NT2/D1 (cell line): ENCODE results near the gene MLLT3.

Experiments
- SUZ12 ChIP-seq: IDR thresholded peaks from 2 replicates; pipeline ENCODE4 v1.6.1; 2011; ENCODE audit not compliant: insufficient read length, insufficient read depth; ENCODE audit errors: extremely low read depth
- ZNF274 ChIP-seq: IDR thresholded peaks from 2 replicates; pipeline ENCODE4 v1.6.1; 2011; ENCODE audit warnings: mild to moderate bottlenecking, low read depth, low read length

GRCh38 chr9:20417373-20418080, 204.8 kb downstream of the MLLT3 start:
- TF ChIP-seq SUZ12, result no peak
- no peak for TF ChIP-seq ZNF274
